Cerebellar nuclear complex (tissue), 1 donor: ENCODE results near the gene CAMK2N1.

Experiments
- DNase-seq, 2 experiments: peaks; one replicate each; lab custom pipeline; 2025; lab: John Stamatoyannopoulos, UW

CAMK2N1 gene

DNA sequence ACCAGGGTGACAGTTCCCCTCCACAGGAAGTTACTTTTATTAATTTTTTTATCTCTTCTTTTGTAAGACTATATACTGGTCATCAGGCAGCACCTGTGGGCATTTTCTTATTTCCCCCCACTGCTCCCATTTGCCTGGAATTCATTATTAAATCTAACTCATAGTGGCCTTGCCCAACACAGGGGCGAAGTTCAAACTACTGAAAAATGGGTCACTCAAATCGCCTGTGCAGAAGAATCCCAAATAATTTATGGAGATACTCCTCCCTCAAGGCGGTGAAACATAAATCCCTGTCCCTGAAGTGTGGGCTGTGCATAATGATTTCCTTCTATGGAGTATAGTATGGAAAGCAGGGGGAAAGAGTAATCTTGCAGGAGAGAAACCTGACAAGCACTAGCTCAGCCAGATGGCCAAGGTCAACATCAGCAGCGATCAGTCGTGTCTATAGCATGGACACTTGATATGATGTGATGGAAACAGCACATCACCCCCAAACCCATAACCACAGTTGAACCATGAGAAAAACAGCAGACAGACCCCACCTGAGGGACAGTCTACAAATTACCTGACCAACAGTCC is 7.9 kb downstream of the CAMK2N1 start:
- no peak for DNase-seq

DNA sequence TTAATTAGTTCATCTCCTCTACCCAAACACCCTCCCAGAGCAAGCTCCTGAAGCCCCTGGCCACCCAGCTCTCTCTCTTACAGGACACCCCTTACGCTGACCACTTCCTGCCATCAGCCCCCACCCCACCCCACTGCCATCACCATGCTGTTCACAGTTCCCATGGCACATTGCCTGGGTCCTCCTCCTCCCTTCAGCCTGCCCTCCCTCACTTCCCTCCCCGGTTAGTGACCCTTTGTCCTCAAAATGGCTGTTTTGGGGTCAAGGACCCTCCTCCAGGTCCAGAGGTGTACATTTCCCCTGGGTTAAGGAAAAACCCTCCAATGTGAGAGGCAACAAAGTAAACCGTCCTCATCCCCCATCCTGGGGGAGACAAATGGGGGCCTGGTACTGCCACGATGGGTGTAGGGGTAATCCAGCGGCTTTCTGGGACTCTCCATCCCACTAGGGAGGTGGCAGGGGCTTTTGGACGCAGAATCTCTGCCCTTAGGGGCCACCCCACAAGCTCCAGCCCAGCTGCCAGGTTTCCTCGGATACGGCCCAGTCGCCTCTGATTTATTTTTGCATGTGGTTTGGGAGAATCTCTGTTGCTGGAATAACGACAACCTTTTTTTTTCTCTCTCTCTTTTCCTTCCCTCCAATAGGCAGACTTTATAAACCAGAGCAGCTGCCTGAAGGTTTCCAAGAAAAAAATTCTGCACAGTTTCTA is 8.5 kb downstream of the CAMK2N1 start:
- no peak for DNase-seq

DNA sequence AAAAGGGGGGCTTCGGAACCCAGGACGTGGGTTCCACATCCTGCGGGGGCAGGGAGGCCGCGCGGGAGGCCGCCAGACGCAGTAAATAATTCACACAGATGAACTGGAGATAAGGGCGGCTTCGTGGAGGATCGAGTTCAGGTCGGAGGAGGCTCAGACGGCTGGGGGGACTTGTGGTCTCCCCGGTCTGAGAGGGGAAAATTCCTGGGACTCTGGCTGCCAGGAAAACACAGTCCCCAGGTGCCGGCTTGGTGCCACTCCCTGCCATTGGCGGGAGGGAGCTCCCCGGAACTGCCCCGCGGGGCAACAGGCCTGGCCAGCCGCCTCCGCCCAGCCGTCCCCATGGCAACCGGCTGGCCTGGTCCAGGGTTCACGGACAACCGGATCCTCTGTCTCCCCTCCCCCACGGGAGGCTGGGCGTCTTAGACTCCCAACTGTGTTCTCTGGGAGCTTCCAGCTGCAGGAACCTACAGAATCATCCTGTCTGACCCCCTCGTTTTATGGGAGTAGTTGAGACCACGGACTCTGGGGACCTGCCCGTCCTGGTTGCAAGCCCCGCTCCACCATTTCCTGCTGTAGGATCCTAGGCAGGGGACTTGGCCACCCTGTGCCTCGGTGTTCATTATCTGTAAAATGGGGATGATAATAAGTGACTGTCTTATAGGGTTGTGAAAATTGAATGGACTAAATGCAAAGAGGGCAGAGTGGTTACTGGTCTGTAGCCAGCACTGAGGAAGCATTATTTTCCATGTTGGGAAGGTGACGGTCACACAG is 9.6 kb downstream of the CAMK2N1 start:
- DNase-seq = no peak

GRCh38 chr1:20474996-20475395 is 11.0 kb downstream of the CAMK2N1 start:
- DNase-seq = no peak

DNA sequence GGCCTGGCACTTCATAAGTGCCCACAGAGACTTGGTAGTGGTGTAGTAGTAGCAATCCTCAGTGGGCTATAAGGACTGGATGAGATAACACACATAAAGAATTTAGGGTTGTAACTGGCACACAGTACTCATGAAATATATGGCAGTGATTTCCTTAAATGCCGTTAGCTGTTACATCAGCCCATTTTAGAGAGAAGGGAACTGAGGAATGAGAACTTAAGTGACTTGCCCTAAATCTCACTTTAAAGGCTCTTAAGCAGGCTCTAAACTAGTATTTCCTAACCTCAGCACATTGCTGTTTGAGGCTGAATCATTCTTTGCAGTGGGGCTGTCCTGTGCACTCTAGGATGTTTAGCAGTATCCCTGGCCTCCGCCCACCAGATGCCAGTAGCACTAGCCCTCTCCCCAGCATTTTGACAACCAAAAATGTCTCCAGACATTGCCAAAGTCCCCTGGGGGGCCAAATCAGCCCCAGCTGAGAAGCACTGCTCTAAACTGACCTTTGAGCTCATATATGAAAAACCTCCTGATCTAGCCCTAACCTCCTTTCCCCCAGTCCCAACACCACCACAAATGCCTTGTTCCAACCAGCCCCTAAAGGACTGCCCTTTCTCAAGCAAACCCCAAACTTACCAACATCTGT is 11.6 kb downstream of the CAMK2N1 start:
- no peak for DNase-seq

DNA sequence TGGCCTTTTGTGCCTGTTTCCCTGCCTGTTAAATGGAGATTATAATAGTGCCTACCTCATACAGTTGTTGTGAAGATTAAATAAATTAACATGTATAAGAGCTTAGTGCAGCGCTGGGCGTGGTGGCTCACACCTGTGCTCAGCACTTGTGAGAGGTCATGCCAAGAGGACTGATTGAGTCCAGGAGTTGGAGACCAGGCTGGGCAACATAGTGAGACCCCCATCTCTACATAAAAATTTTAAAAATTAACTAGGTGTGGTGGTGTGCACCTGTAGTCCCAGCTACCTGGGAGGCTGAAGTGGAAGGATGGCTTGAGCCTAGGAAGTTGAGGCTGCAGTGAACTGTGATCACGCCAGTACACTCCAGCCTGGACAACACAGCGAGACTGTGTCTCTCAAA is 12.1 kb downstream of the CAMK2N1 start:
- DNase-seq = no peak

- no peak for DNase-seq
Observed at GRCh38 chr1:20472860-20473711, 12.9 kb downstream of the CAMK2N1 start.

DNA sequence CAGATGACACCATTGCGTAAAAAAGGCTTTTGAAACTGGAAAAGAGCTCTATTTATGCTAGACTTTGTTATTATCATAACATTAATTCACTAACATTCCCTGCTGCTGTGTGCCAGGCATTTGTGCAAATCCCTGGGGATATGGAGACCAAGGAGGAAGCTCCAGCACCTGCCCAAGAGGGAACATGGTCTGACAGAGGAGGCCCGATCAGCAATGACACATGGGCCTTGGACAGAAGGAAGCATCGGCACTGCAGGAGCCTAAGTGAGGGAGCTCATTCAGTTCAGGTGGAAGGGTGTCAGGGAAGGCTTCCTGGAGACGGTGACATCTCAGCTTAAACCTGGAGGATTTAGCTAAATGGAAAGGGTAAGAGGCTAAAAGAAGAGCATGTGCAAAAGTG is 13.9 kb downstream of the CAMK2N1 start:
- DNase-seq = no peak

- DNase-seq = no peak
Observed at GRCh38 chr1:20470194-20470593, 15.8 kb downstream of the CAMK2N1 start.

DNA sequence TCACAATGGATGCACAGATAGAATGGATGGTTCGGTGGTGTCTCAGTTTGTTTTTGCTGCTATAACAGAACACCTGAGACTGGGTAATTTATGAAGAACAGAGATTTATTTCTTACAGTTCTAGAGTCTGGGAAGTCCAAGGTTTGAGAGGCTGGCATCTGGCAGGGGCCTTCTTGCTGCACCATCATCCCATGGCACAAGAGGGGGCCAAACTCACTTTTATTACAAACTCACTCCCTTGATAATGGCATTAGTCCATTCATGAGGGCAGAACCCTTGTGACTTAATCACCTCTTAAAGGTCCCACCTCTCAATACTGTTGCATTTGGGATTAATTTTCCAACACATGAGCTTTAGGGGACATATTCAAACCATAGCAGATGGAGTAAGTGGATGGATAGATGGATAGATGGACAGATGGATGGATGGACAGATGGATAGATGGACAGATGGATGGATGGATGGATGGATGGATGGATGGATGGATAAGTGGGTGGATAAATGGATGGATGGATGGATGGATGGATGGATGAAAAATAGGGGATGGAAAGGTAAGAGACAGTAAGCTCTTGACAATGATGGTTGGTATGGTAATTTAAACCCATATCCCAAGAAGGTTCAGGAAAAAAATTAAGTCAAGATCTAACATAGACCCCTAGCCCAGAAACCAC is 16.5 kb downstream of the CAMK2N1 start:
- DNase-seq = no peak

GRCh38 chr1:20466273-20466672 is 19.7 kb downstream of the CAMK2N1 start:
- no peak for DNase-seq

- no peak for DNase-seq
Observed at GRCh38 chr1:20465187-20465586, 20.8 kb downstream of the CAMK2N1 start.

DNA sequence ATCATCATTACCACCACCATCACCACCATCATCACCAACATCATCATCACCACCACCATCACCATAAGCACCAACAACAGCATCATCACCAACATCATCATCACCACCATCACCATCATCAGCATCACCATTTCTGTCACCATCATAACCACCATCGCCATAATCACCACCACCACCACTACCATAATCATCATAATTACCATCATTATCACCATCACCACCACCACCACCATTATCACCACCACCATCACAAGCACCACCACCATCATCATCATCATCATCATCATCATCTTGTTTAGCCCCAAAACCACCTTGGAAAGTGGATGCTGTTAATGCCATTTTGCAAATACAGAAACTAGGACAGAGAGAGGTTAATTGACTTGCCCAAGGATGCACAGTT is 22.5 kb downstream of the CAMK2N1 start:
- no peak for DNase-seq

GRCh38 chr1:20462397-20462796 is 23.6 kb downstream of the CAMK2N1 start:
- no peak for DNase-seq

DNA sequence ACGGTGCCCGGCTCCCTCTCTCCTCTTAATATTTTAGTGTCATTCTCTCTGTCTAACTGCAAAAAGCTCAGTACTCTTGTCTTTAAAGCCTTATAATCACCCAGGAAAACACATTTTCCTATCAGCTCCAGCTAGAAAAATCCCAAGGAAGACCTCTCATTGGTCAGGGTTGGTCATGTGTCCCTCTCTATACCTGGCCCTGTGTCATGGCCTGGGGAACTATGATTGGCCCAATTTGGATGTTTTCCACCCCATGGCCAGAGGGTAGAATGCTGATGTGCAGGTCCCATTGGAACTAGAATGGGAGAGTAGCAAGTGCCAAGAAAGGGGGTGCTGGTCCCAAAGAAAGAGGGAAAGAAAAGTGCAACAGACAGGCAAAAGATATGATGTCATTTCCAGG is 27.3 kb downstream of the CAMK2N1 start:
- no peak for DNase-seq

DNA sequence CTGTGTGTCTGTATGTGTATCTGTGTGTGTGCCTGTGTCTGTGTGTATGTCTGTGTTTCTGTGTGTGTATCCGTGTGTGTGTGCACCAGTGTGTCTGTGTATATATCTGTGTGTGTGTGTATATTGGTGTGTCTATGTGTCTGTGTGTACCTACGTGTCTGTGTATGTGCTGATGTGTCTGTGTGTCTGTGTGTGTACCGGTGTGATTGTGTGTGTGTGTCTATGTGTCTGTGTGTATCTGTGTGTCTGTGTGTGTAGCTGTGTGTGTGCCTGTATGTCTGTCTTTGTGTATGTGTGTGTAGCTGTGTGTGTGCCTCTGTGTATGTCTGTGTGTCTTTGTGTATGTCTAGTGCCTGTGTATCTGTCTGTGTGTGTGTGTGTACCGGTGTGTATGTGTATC is 32.0 kb downstream of the CAMK2N1 start:
- no peak for DNase-seq

DNA sequence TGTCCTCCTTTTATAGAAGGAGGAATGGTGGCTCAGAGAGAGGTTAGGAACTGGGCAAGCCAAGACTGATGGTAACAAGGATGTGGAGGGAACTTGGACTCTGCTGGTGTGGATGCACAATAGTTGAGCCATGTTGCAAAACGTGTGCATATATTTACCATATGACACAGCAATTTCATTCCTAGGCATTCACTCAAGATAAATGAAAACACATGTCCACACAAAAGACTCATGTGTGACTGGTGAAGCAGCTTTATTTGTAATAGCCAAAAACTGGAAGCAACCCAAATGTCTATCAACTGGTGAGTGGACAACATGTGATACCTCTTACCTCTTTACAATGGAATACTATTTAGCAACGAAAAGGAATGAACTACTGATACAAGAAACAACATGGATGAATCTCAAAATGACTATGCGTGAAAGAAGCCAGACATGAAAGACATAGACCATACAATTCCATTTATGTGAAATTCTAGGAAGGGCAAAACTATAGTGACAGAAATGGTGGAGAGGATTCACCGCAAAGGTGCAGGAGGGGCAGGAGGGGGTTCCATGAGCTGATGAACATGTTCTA is 36.2 kb downstream of the CAMK2N1 start:
- no peak for DNase-seq

- no peak for DNase-seq
Observed at GRCh38 chr1:20448671-20449071, 37.3 kb downstream of the CAMK2N1 start.

- no peak for DNase-seq
Observed at GRCh38 chr1:20447794-20448193, 38.2 kb downstream of the CAMK2N1 start.

DNA sequence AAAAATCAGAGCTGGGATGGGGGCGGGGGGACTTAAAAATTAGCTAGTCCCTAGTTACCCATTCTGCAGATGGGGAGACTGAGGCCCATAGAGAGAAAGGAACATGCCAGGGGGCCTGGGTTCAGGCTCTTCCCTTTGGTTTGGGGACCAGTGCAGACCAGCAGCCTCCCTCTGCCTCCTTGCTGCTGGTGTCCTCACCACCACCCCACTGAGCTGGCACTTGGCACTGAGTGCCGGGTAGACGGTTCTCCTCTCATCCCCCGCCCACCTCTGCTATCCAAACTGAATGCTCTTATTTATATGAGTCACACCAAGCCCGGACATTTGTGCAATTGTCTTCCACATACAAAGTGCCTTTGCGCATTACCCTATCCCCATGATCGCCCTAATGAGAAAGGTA is 39.2 kb downstream of the CAMK2N1 start:
- no peak for DNase-seq

- no peak for DNase-seq
Observed at GRCh38 chr1:20445956-20446355, 40.1 kb downstream of the CAMK2N1 start.
